SJSA1 (cell line): Measurements from ENCODE around the gene ALDOC. TPM values are rescaled to one million over a fixed set of nuclear protein-coding genes. Genes with fewer than 3 reads are reported as not detected.

Source experiments
- DNase-seq, 2 experiments: peaks; one replicate each; pipeline ENCODE4 v3.0.0-alpha.2; 2015 to 2020; ENCODE audit warnings: low spot score in 2 of 2, low read depth in 1 of 2
- H3K27ac ChIP-seq: fragments of 250-450 bp; sonication (Bioruptor Pico); 2 replicates; pipeline ENCODE4 v1.5.1; 2020; ENCODE audit warnings: mild to moderate bottlenecking, moderate library complexity
- H3K27me3 ChIP-seq: fragments of 250-450 bp; sonication (Bioruptor Pico); replicated peaks from 2 replicates; pipeline ENCODE4 v1.5.1; 2020; ENCODE audit warnings: mild to moderate bottlenecking, moderate library complexity
- H3K36me3 ChIP-seq: fragments of 250-450 bp; sonication (Bioruptor Pico); 2 replicates; pipeline ENCODE4 v1.5.1; 2020; ENCODE audit warnings: mild to moderate bottlenecking
- H3K4me1 ChIP-seq: fragments of 250-450 bp; sonication (Bioruptor Pico); replicated peaks from 2 replicates; pipeline ENCODE4 v1.6.1; 2021; ENCODE audit warnings: mild to moderate bottlenecking
- H3K4me3 ChIP-seq: fragments of 250-450 bp; sonication (Bioruptor Pico); 2 replicates; pipeline ENCODE4 v1.5.1; 2020; ENCODE audit warnings: mild to moderate bottlenecking
- H3K9me3 ChIP-seq: fragments of 250-450 bp; sonication (Bioruptor Pico); replicated peaks from 2 replicates; pipeline ENCODE4 v1.5.1; 2020; ENCODE audit warnings: mild to moderate bottlenecking
- total RNA-seq: library from RNA; depleted of rRNA; stranded (reverse); fragments of >200 nt; shearing (Covaris generic); gene quantifications from 2 replicates; pipeline ENCODE4 v1.2.3, GENCODE V29; 2014; rRNA removed

Gene ALDOC
- total RNA-seq, 1 experiment from 2014 or later: 9.4 TPM

DNA sequence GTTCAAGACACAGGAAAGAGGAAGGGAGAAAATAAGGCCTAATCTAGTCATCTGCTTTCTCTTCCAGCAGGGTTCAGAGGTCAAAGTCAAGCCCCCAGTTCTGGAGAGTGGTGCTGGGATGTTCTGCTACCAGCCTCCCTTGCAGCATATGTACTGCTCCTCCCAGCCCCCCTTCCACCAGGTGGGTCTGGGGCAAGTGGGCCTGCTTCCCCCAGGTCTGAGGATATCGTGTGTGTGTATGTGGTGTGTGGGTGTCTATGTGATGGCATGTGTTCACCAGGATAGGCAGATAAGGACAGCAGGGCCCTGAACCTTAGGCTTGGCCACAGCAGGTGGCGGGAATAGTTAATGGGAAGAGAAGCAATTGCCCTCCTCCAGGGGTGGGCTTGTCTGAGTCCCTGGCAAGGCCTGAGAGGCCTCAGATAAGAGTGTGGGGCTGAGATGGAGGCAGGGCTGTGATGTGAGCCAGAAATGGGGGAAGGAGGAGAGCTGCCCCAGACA, 49.5 kb downstream of the ALDOC start:
- no peak overlapping the region for H3K4me3 ChIP-seq
- H3K9me3 ChIP-seq: no peaks in the 10 kb centered on the region
- no peaks in the 10 kb centered on the region for H3K27me3 ChIP-seq
- DNase-seq: no peak
- H3K4me1 ChIP-seq: peaks cover 7% of the 10 kb centered on the region
- no peaks in the 10 kb centered on the region for H3K36me3 ChIP-seq
- H3K27ac ChIP-seq: no peak overlapping the region

DNA sequence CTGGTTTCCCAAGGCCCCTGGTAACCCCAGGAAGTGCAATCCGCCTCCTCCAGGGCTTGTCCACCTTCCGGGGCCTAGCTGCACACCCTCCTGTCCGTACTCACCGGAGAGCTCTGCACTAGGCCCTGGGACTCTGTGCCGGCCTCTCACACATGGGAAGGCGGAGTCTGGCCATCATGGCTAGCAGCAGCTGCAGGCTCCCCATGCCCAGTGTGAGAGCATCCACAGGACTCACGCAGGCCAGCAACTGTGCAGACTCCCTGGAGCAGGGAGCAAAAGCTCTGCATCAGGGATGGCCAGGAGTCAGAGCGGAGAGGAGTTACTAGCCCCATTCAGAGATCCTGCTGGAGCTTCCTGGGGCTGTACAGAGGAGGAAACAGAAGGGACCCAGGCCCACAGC, 50.3 kb downstream of the ALDOC start:
- Histone ChIP-seq H3K36me3 (no peaks in the 10 kb centered on the region), H3K27ac (no peak overlapping the region), H3K4me1 (peaks cover 7% of the 10 kb centered on the region), H3K27me3 (no peaks in the 10 kb centered on the region), H3K4me3 (no peak overlapping the region), H3K9me3 (no peaks in the 10 kb centered on the region)
- no peak for DNase-seq

DNA sequence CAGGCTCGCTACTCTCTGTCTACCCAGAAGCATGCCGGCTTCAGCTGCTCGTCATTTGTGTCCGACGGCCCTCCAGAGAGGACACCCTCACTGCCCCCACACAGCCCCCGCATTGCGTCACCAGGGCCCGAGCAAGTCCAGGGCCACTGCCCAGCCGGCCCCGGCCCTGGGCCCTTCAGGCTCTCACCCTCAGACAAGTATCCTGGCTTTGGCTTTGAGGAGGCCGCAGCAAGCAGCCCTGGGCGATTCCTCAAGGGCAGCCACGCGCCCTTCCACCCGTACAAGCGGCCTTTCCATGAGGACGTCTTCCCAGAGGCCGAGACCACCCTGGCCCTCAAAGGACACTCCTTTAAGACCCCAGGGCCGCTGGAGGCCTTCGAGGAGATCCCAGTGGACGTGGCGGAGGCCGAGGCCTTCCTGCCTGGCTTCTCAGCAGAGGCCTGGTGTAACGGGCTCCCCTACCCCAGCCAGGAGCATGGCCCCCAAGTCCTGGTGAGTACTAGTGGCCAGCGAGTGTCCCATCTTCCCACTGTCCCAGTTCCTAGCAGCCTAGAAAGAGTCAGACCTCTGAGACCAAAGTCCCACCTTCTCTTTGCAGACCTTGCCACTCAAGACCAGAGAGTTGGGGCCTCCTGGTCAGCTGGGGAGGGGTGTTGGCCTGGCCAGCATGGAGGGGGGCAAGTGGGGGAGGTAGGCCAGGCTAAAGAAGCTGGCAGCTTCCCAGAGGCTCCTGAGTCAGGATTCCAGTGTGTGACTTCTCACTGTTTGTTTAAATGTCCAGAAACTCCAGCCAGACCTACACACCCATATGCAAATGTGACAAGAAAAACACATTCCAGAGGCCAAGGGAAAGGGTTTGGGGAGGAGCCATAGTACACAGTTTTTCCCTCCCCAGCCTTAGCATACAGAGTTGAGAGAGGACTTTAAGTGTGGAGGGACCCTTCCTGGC, 51.9 kb downstream of the ALDOC start:
- peaks cover 7% of the 10 kb centered on the region for H3K4me1 ChIP-seq
- H3K27ac ChIP-seq: no peak overlapping the region

DNA sequence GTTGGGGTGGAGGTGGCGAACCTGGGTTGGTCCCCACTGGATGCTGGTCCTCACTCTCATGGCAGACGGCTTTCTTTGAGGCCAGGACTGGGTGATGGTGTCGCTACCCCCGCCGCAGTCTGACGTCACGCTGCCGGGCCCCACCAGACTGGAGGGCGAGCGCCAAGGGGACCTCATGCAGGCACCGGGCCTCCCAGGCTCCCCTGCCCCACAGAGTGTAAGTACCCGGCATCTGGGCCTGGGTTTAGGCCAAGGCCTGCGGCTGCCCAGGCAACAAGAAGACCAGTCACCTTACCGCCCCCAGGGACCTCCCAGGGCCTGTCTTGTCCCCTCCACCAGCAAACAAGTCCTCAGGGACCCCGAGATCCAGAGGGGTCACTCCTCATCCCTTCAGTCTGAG, 52.8 kb downstream of the ALDOC start:
- H3K4me3 ChIP-seq: no peak overlapping the region
- no peak overlapping the region for H3K27ac ChIP-seq
- H3K9me3 ChIP-seq: no peaks in the 10 kb centered on the region
- no peak for DNase-seq
- no peaks in the 10 kb centered on the region for H3K36me3 ChIP-seq
- H3K27me3 ChIP-seq: no peaks in the 10 kb centered on the region
- H3K4me1 ChIP-seq: peaks cover 7% of the 10 kb centered on the region

More for the DNA sequence above, 51.9 kb downstream of the ALDOC start:
- no peak overlapping the region for H3K4me3 ChIP-seq
- peak in 1 of 2 experiments; percentile 21 for DNase-seq
- no peaks in the 10 kb centered on the region for H3K27me3 ChIP-seq
- H3K36me3 ChIP-seq: no peaks in the 10 kb centered on the region
- H3K9me3 ChIP-seq: no peaks in the 10 kb centered on the region

DNA sequence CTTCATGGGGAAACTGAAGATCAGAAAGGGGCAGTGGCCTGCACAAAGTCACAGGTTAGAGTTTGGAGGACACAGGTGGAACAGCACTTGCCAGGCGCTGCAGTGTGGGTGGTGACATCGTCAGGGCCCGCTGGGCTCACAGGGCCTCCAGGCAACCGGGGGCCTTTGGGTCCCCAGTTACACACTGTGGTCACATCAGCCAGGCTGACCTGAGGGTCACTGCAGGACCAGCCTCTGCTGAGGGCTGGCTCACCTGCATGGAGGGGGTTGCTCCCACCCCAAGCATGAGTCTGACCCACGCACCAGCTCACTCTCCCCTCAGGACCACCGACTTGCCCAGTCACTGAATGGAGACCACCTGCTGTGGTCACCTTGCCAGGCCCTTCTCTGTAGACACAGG, 53.5 kb downstream of the ALDOC start:
- no peaks in the 10 kb centered on the region for H3K9me3 ChIP-seq
- no peak for DNase-seq
- H3K27ac ChIP-seq: no peak overlapping the region
- no peaks in the 10 kb centered on the region for H3K27me3 ChIP-seq
- no peak overlapping the region for H3K4me3 ChIP-seq
- no peaks in the 10 kb centered on the region for H3K36me3 ChIP-seq
- H3K4me1 ChIP-seq: peaks cover 7% of the 10 kb centered on the region

Other genes with a start within 250 kb of the ALDOC start
- gene IFT20, start 241.4 kb downstream of the ALDOC start, total RNA-seq: 40.2 and 52.1 TPM in 2 replicates
- gene TNFAIP1, start 241.1 kb downstream of the ALDOC start, total RNA-seq: 30.0 and 30.1 TPM in 2 replicates
- 110 and 125 TPM in 2 replicates for gene POLDIP2, start 219.4 kb downstream of the ALDOC start, total RNA-seq
- gene SEBOX, start 211.7 kb downstream of the ALDOC start, total RNA-seq: not detected in 2 replicates
- 0.08 TPM in 1 of 2 replicates, not detected in the other for gene VTN, start 206.6 kb downstream of the ALDOC start, total RNA-seq
- gene SARM1, start 205.2 kb downstream of the ALDOC start, total RNA-seq: 10.8 and 18.0 TPM in 2 replicates
- 1.8 and 2.5 TPM in 2 replicates for gene SLC46A1, start 170.7 kb downstream of the ALDOC start, total RNA-seq
- not detected in 2 replicates for gene SLC13A2, start 103.3 kb downstream of the ALDOC start, total RNA-seq
- gene FOXN1, start 70.5 kb downstream of the ALDOC start, total RNA-seq: not detected in 2 replicates
- gene UNC119, start 24.3 kb downstream of the ALDOC start, total RNA-seq: 19.7 and 27.2 TPM in 2 replicates
- 40.8 and 81.8 TPM in 2 replicates for gene PIGS, start 5.4 kb downstream of the ALDOC start, total RNA-seq
- 105 and 108 TPM in 2 replicates for gene SPAG5, start 22.1 kb upstream of the ALDOC start, total RNA-seq
- 5.0 TPM in 1 of 2 replicates, not detected in the other for gene RSKR, start 37.3 kb upstream of the ALDOC start, total RNA-seq
- gene BLTP2, start 68.3 kb upstream of the ALDOC start, total RNA-seq: 52.0 and 58.8 TPM in 2 replicates
- gene SDF2, start 85.0 kb upstream of the ALDOC start, total RNA-seq: 59.8 and 125 TPM in 2 replicates
- gene SUPT6H, start 85.3 kb upstream of the ALDOC start, total RNA-seq: 25.9 and 39.3 TPM in 2 replicates
- 0.53 and 0.69 TPM in 2 replicates for gene PROCA1, start 135.0 kb upstream of the ALDOC start, total RNA-seq
- gene RAB34, start 141.0 kb upstream of the ALDOC start, total RNA-seq: 1,039 and 1,435 TPM in 2 replicates
- 591 and 789 TPM in 2 replicates for gene RPL23A, start 143.1 kb upstream of the ALDOC start, total RNA-seq
- gene TLCD1, start 149.3 kb upstream of the ALDOC start, total RNA-seq: 1.6 TPM in 1 of 2 replicates, not detected in the other
- 1.1 and 2.2 TPM in 2 replicates for gene NEK8, start 151.9 kb upstream of the ALDOC start, total RNA-seq
- gene TRAF4, start 167.1 kb upstream of the ALDOC start, total RNA-seq: 38.4 and 51.0 TPM in 2 replicates